Esophagus muscularis mucosa (tissue), 4 donors: Measurements from ENCODE around the gene F11R. TPM values are rescaled to one million over a fixed set of nuclear protein-coding genes. Genes with fewer than 3 reads are reported as not detected.

Source experiments
- DNase-seq: peaks from one replicate; pipeline ENCODE4 v3.0.0-alpha.2; 2017; ENCODE audit errors: extremely low spot score
- H3K27ac ChIP-seq, 4 donors: fragments of 200-600 bp; sonication (generic); replicated peaks in 1 of 4; 1 replicate in 3 of 4; 2 replicates in 1 of 4; pipeline ENCODE4 v1.5.1; 2016 to 2019; ENCODE audit warnings: mild to moderate bottlenecking in 1 of 4
- H3K27me3 ChIP-seq, 4 donors: fragments of 200-600 bp; sonication (generic); one replicate each; pipeline versions ENCODE4 v1.5.1 to v1.6.0; 2016 to 2019
- H3K36me3 ChIP-seq, 4 donors: fragments of 200-600 bp; sonication (generic); one replicate each; pipeline ENCODE4 v1.5.1; 2016 to 2019
- H3K4me1 ChIP-seq, 4 donors: fragments of 200-600 bp; sonication (generic); one replicate each; pipeline ENCODE4 v1.5.1; 2016 to 2019
- H3K4me3 ChIP-seq, 4 donors: fragments of 200-600 bp; sonication (generic); 1 replicate in 2 of 4; 2 replicates in 2 of 4; pipeline ENCODE4 v1.5.1; 2016 to 2019; ENCODE audit warnings: mild to moderate bottlenecking in 4 of 4, moderate library complexity in 1 of 4
- H3K9me3 ChIP-seq, 4 donors: fragments of 200-600 bp; sonication (generic); 1 replicate in 3 of 4; 2 replicates in 1 of 4; pipeline ENCODE4 v1.5.1; 2016 to 2019
- EP300 ChIP-seq: sonication (generic); formaldehyde crosslinking; IDR thresholded peaks from one replicate; pipeline ENCODE4 v1.6.1; 2017; ENCODE audit warnings: antibody characterized with exemption
- POLR2A ChIP-seq: fragments of 450-650 bp; IDR thresholded peaks from one replicate; pipeline ENCODE4 v1.6.1; 2017; ENCODE audit warnings: antibody characterized with exemption, moderate library complexity, mild to moderate bottlenecking, low read depth
- POLR2AphosphoS5 ChIP-seq, 2 donors: sonication (generic); formaldehyde crosslinking; IDR thresholded peaks; one replicate each; pipeline ENCODE4 v1.6.1; 2017; ENCODE audit warnings: antibody characterized with exemption in 2 of 2
- WGBS: methylation state at CpG from one replicate; pipeline ENCODE4 v1.1.5; 2018; 5-methylcytosine and 5-hydroxymethylcytosine counted together
- intact Hi-C: fragments of 100-400 bp; cut with DNase I; formaldehyde crosslinking; loops from one replicate; pipeline ENCODE4 v1.15.1; 2023
- total RNA-seq, 4 donors: library from RNA; depleted of rRNA; stranded (reverse); fragments of >200 nt; gene quantifications; one replicate each; pipeline versions ENCODE4 v1.1.0 to v1.2.1, GENCODE V29; 2016
- TF ChIP-seq, protein P1 (sequence below), 3 experiments: fragments of 200-600 bp in 2 of 3; fragments of 450-650 bp in 1 of 3; sonication (generic) in 2 of 3; IDR thresholded peaks; one replicate each; pipeline ENCODE4 v1.5.1; 2017 to 2019; ENCODE audit warnings: antibody characterized with exemption in 3 of 3, mild to moderate bottlenecking in 2 of 3, moderate library complexity in 1 of 3

The F11R gene
- total RNA-seq, 4 donors from 2014 or later, result 9.1 to 17.7 (median 14.9) TPM

DNA sequence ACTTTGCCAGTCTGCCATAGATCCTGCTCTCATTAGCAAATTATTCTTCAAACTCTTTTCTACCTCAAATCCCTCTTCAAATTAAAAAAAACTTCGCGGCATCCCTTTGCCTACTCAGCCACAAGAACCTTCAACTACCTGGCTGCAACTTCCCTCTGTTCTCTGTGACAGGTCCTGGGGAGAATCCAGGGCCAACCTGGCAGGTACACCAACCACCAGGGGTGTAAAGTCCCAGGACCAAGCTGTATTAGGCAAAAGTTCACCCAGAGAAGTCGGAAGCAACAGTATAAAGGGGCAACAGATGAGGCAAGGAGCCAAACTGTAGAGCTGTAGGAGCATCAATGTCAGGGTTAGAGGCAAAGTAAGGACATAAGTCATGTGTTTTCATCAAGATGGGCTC lies 48.0 kb downstream of the F11R start:
- 84% methylated on average over 3 of the region's 3 CpGs for WGBS
- H3K36me3 ChIP-seq, result no peaks in the 10 kb centered on the region
- TF ChIP-seq POLR2A (no peak), POLR2AphosphoS5 (IDR thresholded peaks at IDR 0.05) (no peak), EP300 (no peak)
- TF ChIP-seq, protein P1, sequence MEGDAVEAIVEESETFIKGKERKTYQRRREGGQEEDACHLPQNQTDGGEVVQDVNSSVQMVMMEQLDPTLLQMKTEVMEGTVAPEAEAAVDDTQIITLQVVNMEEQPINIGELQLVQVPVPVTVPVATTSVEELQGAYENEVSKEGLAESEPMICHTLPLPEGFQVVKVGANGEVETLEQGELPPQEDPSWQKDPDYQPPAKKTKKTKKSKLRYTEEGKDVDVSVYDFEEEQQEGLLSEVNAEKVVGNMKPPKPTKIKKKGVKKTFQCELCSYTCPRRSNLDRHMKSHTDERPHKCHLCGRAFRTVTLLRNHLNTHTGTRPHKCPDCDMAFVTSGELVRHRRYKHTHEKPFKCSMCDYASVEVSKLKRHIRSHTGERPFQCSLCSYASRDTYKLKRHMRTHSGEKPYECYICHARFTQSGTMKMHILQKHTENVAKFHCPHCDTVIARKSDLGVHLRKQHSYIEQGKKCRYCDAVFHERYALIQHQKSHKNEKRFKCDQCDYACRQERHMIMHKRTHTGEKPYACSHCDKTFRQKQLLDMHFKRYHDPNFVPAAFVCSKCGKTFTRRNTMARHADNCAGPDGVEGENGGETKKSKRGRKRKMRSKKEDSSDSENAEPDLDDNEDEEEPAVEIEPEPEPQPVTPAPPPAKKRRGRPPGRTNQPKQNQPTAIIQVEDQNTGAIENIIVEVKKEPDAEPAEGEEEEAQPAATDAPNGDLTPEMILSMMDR (IDR thresholded peaks at IDR 0.05), result no peak
- peaks cover 0 to 14% (median 1%) of the 10 kb centered on the region in 4 donors for H3K27me3 ChIP-seq
- intact Hi-C loops, result no loop called here
- H3K4me3 ChIP-seq, result no peak overlapping the region
- no peak overlapping the region for H3K27ac ChIP-seq
- H3K9me3 ChIP-seq, result no peaks in the 10 kb centered on the region
- H3K4me1 ChIP-seq, result no peaks in the 10 kb centered on the region
- no peak for DNase-seq

DNA sequence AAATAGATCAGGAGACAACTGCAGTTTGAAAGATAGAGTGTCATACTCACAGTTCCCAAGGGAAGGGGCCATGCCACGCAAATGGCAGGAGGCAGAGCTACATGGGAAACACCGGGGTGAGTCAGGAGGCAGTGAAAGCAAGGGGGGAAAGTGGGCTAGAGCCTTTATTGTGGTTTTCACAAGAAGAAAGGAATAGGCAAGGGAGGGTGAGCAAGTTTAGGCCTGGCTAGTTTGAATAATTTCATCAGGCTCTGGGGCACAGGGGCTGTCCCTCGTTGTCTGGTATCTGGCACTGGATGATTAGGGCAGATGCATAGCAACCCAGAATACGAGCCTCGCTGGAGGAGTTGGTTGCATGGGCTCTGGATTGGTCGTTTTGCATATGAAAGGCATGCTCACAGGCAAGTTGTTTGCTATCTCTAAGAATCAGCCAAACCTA lies 49.3 kb downstream of the F11R start:
- no peak overlapping the region for H3K4me3 ChIP-seq
- WGBS, result 29% methylated on average over 6 of the region's 6 CpGs
- no peak for DNase-seq
- H3K36me3 ChIP-seq, result no peaks in the 10 kb centered on the region
- peaks cover 0 to 16% (median 0%) of the 10 kb centered on the region in 4 donors for H3K27me3 ChIP-seq
- intact Hi-C loops, result no loop called here
- H3K9me3 ChIP-seq, result no peaks in the 10 kb centered on the region
- TF ChIP-seq, protein P1 (IDR thresholded peaks at IDR 0.05), result no peak
- no peak for TF ChIP-seq EP300
- no peak for TF ChIP-seq POLR2AphosphoS5 (IDR thresholded peaks at IDR 0.05)
- TF ChIP-seq POLR2A, result no peak
- no peaks in the 10 kb centered on the region for H3K4me1 ChIP-seq
- H3K27ac ChIP-seq, result no peak overlapping the region

DNA sequence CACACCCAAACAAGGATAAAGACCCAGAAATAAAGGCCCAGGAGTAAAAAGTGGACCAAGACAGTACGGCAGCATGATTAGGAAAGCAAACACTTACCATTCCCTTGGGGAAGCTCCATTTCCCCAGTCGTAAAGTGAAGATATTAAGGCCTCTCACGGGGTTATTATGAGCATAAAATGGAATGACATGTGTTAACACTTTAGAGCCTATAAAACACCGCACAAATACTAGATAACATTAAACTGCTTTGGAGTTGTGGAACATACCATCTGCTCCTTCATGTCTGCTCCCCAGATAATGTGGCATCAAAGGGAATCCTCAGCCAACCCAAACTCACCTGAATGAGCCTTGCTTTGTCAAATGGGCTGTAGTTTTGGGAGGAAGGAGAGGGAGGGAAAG lies 57.4 kb downstream of the F11R start:
- Histone ChIP-seq H3K4me3 (no peak overlapping the region), H3K27me3 (peaks cover 0 to 6% (median 0%) of the 10 kb centered on the region in 4 donors), H3K9me3 (no peaks in the 10 kb centered on the region), H3K27ac (no peak overlapping the region), H3K36me3 (no peaks in the 10 kb centered on the region), H3K4me1 (no peaks in the 10 kb centered on the region)
- whole genome bisulfite sequencing, result 69% methylated on average over 4 of the region's 4 CpGs
- intact Hi-C loops, result no loop called here
- no peak for TF ChIP-seq POLR2A
- TF ChIP-seq, protein P1 (IDR thresholded peaks at IDR 0.05), result no peak
- TF ChIP-seq EP300, result no peak
- no peak for TF ChIP-seq POLR2AphosphoS5 (IDR thresholded peaks at IDR 0.05)
- no peak for DNase-seq

DNA sequence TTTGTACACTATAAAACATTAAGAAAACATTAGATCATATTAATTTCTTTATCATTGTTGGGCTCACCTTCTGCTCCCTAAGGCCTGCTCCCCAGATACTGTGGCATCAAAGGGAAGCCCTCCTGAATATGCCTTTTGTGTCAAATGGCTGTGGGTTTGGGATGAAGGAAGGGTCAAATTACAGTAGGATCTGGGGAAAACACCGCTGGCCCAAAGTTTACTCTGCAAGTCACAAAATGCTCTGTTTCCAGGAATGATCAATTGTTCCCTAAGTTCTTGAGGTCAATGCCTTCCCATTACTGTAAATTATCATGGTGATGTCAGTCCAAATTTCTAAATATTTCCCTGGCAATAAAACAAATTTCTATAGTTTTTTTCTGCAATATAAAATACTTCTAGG lies 59.5 kb downstream of the F11R start:
- intact Hi-C loops, result no loop called here
- H3K27me3 ChIP-seq, result no peaks in the 10 kb centered on the region
- no peak for DNase-seq
- no peaks in the 10 kb centered on the region for H3K36me3 ChIP-seq
- no peaks in the 10 kb centered on the region for H3K9me3 ChIP-seq
- 47% methylated on average over 1 of the region's 1 CpG for WGBS
- TF ChIP-seq POLR2A (no peak), EP300 (no peak), POLR2AphosphoS5 (IDR thresholded peaks at IDR 0.05) (no peak)
- TF ChIP-seq, protein P1 (IDR thresholded peaks at IDR 0.05), result no peak
- no peak overlapping the region for H3K4me3 ChIP-seq
- H3K27ac ChIP-seq, result no peak overlapping the region
- H3K4me1 ChIP-seq, result no peaks in the 10 kb centered on the region

DNA sequence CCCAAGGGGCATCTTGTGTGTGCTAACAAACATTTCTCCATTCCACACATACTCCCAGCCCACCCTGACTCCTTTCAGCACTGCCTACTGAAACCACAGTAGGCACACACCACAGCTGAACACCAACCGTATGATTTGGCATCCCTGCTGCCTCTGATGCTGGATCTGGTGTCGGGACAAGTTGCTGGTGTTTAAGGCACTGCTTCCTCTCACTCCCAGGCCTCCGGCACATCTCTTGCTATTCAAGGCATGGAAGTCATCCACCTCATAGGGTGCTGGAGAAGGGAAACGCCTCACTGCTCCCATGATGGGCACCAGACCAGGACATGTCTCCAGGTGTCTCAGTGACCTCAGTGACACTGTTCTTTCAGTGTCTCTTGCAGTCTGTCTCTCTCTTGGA lies 64.0 kb downstream of the F11R start:
- Histone ChIP-seq H3K27me3 (peaks cover 0 to 14% (median 0%) of the 10 kb centered on the region in 4 donors), H3K4me3 (no peak overlapping the region), H3K36me3 (no peaks in the 10 kb centered on the region), H3K9me3 (no peaks in the 10 kb centered on the region), H3K4me1 (no peaks in the 10 kb centered on the region), H3K27ac (no peak overlapping the region)
- TF ChIP-seq POLR2AphosphoS5 (IDR thresholded peaks at IDR 0.05), result no peak
- TF ChIP-seq EP300, result no peak
- DNase-seq, result no peak
- 82% methylated on average over 4 of the region's 4 CpGs for WGBS
- intact Hi-C loops, result no loop called here
